Tibial nerve (tissue), 4 donors: ENCODE measurements around the gene ROR1. TPM values are rescaled to one million over a fixed set of nuclear protein-coding genes. Genes with fewer than 3 reads are reported as not detected.

Source experiments
- DNase-seq, 2 donors: peaks; one replicate each; pipeline ENCODE4 v3.0.0-alpha.2; 2019; ENCODE audit warnings: low spot score in 2 of 2
- H3K27ac ChIP-seq, 4 donors: fragments of 200-600 bp; sonication (generic) in 3 of 4; one replicate each; pipeline ENCODE4 v1.5.1; 2017 to 2019; ENCODE audit warnings: mild to moderate bottlenecking in 1 of 4
- H3K27me3 ChIP-seq, 2 donors: fragments of 200-600 bp; sonication (generic) in 1 of 2; one replicate each; pipeline versions ENCODE4 v1.5.1 to v1.6.0; 2017 to 2019
- H3K36me3 ChIP-seq, 3 donors: fragments of 200-600 bp; sonication (generic); one replicate each; pipeline ENCODE4 v1.5.1; 2018 to 2019
- H3K4me1 ChIP-seq, 4 donors: fragments of 200-600 bp; sonication (generic) in 3 of 4; one replicate each; pipeline ENCODE4 v1.5.1; 2017 to 2019
- H3K4me3 ChIP-seq, 4 donors: fragments of 200-600 bp; sonication (generic) in 3 of 4; one replicate each; pipeline ENCODE4 v1.5.1; 2017 to 2019; ENCODE audit warnings: mild to moderate bottlenecking in 1 of 4, moderate library complexity in 1 of 4
- H3K9me3 ChIP-seq, 4 donors: fragments of 200-600 bp; sonication (generic) in 3 of 4; one replicate each; pipeline ENCODE4 v1.5.1; 2017 to 2019
- CTCF ChIP-seq, 5 experiments: fragments of 200-600 bp in 3 of 5; fragments of 450-650 bp in 2 of 5; sonication (generic) in 3 of 5; IDR thresholded peaks; one replicate each; pipeline ENCODE4 v1.5.1; 2016 to 2019; ENCODE audit warnings: antibody characterized with exemption in 5 of 5, mild to moderate bottlenecking in 3 of 5, moderate library complexity in 2 of 5
- EP300 ChIP-seq, 2 donors: sonication (generic); formaldehyde crosslinking; IDR thresholded peaks; one replicate each; pipeline ENCODE4 v1.6.1; 2017; ENCODE audit warnings: antibody characterized with exemption in 2 of 2, mild to moderate bottlenecking in 1 of 2
- POLR2A ChIP-seq, 2 donors: fragments of 450-650 bp; IDR thresholded peaks; one replicate each; pipeline ENCODE4 v1.6.1; 2017; ENCODE audit warnings: antibody characterized with exemption in 2 of 2, mild to moderate bottlenecking in 2 of 2, moderate library complexity in 2 of 2
- WGBS, 2 donors: methylation state at CpG; one replicate each; pipeline ENCODE4 v1.1.5; 2018; 5-methylcytosine and 5-hydroxymethylcytosine counted together
- total RNA-seq, 4 donors: library from RNA; depleted of rRNA; stranded (reverse); fragments of >200 nt; gene quantifications; one replicate each; pipeline ENCODE4 v1.1.0, GENCODE V29; 2016

Gene ROR1
- total RNA-seq, 4 donors from 2014 or later = 10.5 to 47.7 (median 43.7) TPM

- Histone ChIP-seq H3K36me3 (no peaks in the 10 kb centered on the region), H3K9me3 (no peaks in the 10 kb centered on the region), H3K27me3 (no peaks in the 10 kb centered on the region), H3K4me3 (no peak overlapping the region), H3K4me1 (peaks cover 0 to 8% (median 0%) of the 10 kb centered on the region in 4 donors), H3K27ac (no peak overlapping the region)
- WGBS, 2 donors = 76 to 82% methylated on average over 5 of the region's 5 CpGs
- no peak for DNase-seq
- TF ChIP-seq CTCF (IDR thresholded peaks at IDR 0.05) = no peak
- no peak for TF ChIP-seq EP300 (IDR thresholded peaks at IDR 0.05)
- TF ChIP-seq POLR2A (IDR thresholded peaks at IDR 0.05) = no peak
These were observed 340.3 kb downstream of the ROR1 start for GRCh38 chr1:64114012-64114525.

GRCh38 chr1:64116537-64116936 lies 342.7 kb downstream of the ROR1 start:
- Histone ChIP-seq H3K36me3 (no peaks in the 10 kb centered on the region), H3K4me3 (no peak overlapping the region), H3K4me1 (no peaks in the 10 kb centered on the region), H3K27me3 (no peaks in the 10 kb centered on the region), H3K27ac (no peak overlapping the region), H3K9me3 (no peaks in the 10 kb centered on the region)
- no peak for DNase-seq
- WGBS, 2 donors = 53 to 66% methylated on average over 5 of the region's 5 CpGs
- TF ChIP-seq POLR2A (IDR thresholded peaks at IDR 0.05) (no peak), EP300 (IDR thresholded peaks at IDR 0.05) (no peak), CTCF (IDR thresholded peaks at IDR 0.05) (no peak)

GRCh38 chr1:64117492-64117891 lies 343.7 kb downstream of the ROR1 start:
- H3K27ac ChIP-seq = no peak overlapping the region
- no peak for DNase-seq
- no peak for TF ChIP-seq POLR2A (IDR thresholded peaks at IDR 0.05)
- no peak for TF ChIP-seq CTCF (IDR thresholded peaks at IDR 0.05)
- no peak for TF ChIP-seq EP300 (IDR thresholded peaks at IDR 0.05)
- H3K4me3 ChIP-seq = no peak overlapping the region
- no peaks in the 10 kb centered on the region for H3K9me3 ChIP-seq
- no peaks in the 10 kb centered on the region for H3K36me3 ChIP-seq
- no peaks in the 10 kb centered on the region for H3K4me1 ChIP-seq
- no peaks in the 10 kb centered on the region for H3K27me3 ChIP-seq
- 57 to 100% methylated on average over 1 of the region's 1 CpG for WGBS, 2 donors

- Histone ChIP-seq H3K27me3 (no peaks in the 10 kb centered on the region), H3K4me1 (peaks cover 0 to 12% (median 3%) of the 10 kb centered on the region in 4 donors), H3K36me3 (no peaks in the 10 kb centered on the region), H3K27ac (no peak overlapping the region), H3K4me3 (no peak overlapping the region), H3K9me3 (no peaks in the 10 kb centered on the region)
- DNase-seq = no peak
- TF ChIP-seq CTCF (IDR thresholded peaks at IDR 0.05) (no peak), EP300 (IDR thresholded peaks at IDR 0.05) (no peak), POLR2A (IDR thresholded peaks at IDR 0.05) (no peak)
- 89% methylated on average over 1 of the region's 1 CpG for WGBS, 2 donors
These were observed 348.1 kb downstream of the ROR1 start for GRCh38 chr1:64121766-64122385.

- H3K4me3 ChIP-seq = no peak overlapping the region
- H3K4me1 ChIP-seq = peaks cover 0 to 12% (median 3%) of the 10 kb centered on the region in 4 donors
- H3K36me3 ChIP-seq = no peaks in the 10 kb centered on the region
- no peak for DNase-seq
- no peaks in the 10 kb centered on the region for H3K27me3 ChIP-seq
- no peaks in the 10 kb centered on the region for H3K9me3 ChIP-seq
- H3K27ac ChIP-seq = no peak overlapping the region
- TF ChIP-seq CTCF (IDR thresholded peaks at IDR 0.05) = no peak
- 96 to 99% methylated on average over 3 of the region's 3 CpGs for WGBS, 2 donors
These were observed 348.8 kb downstream of the ROR1 start for GRCh38 chr1:64122588-64122987.
